LNCAP (cell line): ENCODE data around the gene MYL6B.

ENCODE experiments used
- CTCF ChIP-seq: fragments of 450-650 bp; IDR thresholded peaks from 2 replicates; pipeline ENCODE4 v1.5.1; 2017; ENCODE audit warnings: mild to moderate bottlenecking

MYL6B gene

DNA sequence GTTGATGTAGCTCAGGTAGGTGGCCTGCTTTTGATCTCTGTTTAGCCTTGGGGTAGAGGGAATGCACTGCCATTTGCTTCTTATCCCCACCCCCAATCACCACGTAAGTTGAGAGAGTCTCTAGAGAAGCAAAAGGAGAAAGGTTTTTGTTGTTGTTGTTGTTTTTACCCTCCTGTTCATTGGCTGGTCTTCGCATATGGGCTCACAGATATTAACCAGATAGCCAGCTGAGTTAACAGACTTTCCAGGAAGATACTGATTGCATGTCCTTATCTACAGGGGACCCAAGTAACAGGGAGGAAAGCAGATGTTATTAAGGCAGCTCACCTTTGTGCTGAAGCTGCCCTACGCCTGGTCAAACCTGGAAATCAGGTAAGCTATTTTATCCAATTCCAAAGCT lies 45.1 kb upstream of the MYL6B start:
- no peak for TF ChIP-seq CTCF

DNA sequence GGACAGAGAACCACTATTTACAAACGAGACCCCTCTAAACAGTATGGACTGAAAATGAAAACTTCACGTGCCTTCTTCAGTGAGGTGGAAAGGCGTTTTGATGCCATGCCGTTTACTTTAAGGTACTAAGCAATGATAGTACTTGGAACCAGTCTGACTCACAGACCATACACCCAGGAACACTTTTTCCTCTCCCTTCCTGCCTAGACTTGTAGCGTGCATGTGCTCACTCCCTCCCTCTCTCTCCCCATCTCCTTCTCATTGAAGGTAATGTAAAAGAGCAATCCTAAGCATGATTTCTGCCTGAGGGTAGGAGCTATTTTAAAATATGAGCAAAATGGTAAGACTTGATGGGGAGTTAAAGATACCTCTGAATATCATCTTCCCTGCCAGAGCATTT lies 41.8 kb upstream of the MYL6B start:
- no peak for TF ChIP-seq CTCF

DNA sequence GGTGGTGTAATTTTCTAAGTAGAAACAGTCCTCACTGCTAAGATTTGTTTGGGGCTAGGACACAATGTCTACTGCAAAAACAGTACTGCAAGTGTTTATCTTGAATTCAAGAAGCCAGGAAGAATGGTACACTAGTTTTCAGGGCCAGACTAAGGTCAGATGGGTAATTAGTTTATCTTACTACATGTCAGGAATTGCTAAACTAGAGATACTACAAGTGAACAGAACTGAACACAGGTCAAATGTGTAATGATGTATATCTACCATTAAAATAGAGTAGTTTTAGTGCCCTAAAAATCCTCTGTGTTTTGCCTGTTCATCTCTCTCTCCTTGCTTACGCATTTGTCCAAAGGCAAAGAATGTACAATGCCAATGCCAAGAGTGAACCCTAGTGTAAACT lies 38.3 kb upstream of the MYL6B start:
- no peak for TF ChIP-seq CTCF

DNA sequence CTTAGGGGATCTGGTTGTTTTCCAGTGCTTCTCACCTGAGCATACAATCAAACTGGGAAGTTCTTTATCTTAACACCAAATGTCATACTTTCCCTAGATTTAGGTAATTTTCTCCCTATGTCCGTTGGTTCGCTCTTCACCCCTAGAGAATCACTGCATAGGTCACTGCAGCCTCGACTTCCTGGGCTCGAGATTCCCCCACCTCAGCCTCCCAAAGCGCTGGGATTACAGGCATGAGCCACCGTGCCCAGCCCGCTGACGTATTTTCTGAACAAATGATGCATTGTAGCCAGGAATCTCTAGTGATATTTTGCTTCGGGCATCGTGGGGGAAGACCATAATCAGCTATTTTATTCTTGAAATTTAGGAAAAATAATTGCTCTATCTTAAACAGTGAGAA lies 37.1 kb upstream of the MYL6B start:
- no peak for TF ChIP-seq CTCF

GRCh38 chr12:56116267-56117081 lies 35.9 kb upstream of the MYL6B start, which contains the start of gene RPL41:
Gene RPL41, plus strand, starts transcription at chr12:56116633.
- no peak for TF ChIP-seq CTCF

DNA sequence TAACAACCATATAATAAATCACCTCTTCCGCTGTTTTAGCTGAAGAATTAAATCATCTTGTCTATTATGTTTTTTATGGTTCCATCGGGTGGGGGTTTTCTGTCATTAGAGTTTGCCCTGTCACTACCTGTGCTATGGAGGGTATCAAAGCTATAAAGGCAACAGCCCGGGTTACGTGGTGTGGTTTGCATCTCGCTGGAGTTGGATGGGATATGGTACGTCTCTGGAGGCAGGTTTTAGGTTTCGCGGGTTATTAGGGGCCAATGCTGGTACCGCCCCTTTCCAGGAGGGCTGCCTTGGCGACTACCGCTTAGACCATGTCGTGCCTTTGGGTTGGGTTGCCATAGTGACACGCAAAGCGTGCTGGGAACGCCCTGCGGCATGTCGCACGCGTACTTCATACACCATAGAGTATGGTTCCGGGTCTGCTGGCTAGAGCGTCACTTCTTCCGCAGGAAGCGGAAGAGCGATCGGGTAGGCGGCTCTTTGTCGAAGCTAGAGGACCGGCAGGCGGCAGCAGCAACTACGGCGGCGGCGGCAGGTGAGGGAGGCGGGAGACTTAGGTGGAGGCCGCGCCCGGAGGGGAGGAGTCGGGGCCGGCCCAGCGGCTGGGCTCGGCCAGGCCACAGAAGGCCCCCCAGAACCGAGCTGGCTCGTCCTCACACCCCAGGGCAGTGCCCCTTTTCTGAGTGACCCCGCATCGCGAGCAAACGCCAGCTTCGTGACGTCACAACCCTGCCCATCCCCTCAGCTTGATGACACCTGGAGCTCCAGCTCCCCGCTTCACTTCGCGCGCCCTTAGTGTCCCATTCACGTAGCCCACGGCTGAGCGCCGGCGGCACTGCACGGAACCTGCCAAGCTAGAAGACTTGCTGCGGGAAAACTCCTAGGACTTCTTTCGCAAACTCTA lies 34.4 kb upstream of the MYL6B start, which contains the start of gene ZC3H10:
TSS of gene ZC3H10 (plus strand) at position 489 of the 910 bp plus-strand sequence. CDS start 2,297 bp downstream, outside the sequence.
- TF ChIP-seq CTCF, result peak; percentile 55

- no peak for TF ChIP-seq CTCF
These were observed 33.6 kb upstream of the MYL6B start for GRCh38 chr12:56118688-56119357.
